Activated CD4-positive, alpha-beta T cell treated with anti-CD3 and anti-CD28 coated beads, Interleukin-2, Interleukin-6, amounts not matched to agents 100 ng/mL and 50 ng/mL, durations not matched to agents 16 hours and 8 hours (primary cell): Measurements from ENCODE around the gene SPOCK1.
"Not testable (repeated sequence)": the region's sequence is repeated elsewhere in the genome, so short reads cannot be mapped to it uniquely, and the experiment has no call there.

ENCODE experiments used
- DNase-seq: peaks from one replicate; pipeline ENCODE4 v3.0.0-alpha.2; 2020

Gene SPOCK1

GRCh38 chr5:137254119-137255090 is 244.7 kb downstream of the SPOCK1 start:
- DNase-seq, result no peak

- no peak for DNase-seq
These were observed 246.6 kb downstream of the SPOCK1 start for GRCh38 chr5:137252512-137252911.

- DNase-seq, result no peak
These were observed 248.7 kb downstream of the SPOCK1 start for GRCh38 chr5:137250421-137250820.

GRCh38 chr5:137248527-137248926 is 250.6 kb downstream of the SPOCK1 start:
- no peak for DNase-seq

- DNase-seq, result no peak
These were observed 253.7 kb downstream of the SPOCK1 start for GRCh38 chr5:137245438-137245837.

GRCh38 chr5:137240285-137240684 is 258.8 kb downstream of the SPOCK1 start:
- no peak for DNase-seq

- no peak for DNase-seq
These were observed 262.1 kb downstream of the SPOCK1 start for GRCh38 chr5:137236849-137237507.

- DNase-seq, result no peak
These were observed 262.9 kb downstream of the SPOCK1 start for GRCh38 chr5:137236252-137236651.

GRCh38 chr5:137234973-137235943 is 263.9 kb downstream of the SPOCK1 start:
- no peak for DNase-seq

- DNase-seq, result no peak
These were observed 265.4 kb downstream of the SPOCK1 start for GRCh38 chr5:137233726-137234125.

- not testable (repeated sequence) for DNase-seq
These were observed 265.8 kb downstream of the SPOCK1 start for GRCh38 chr5:137233304-137233703.

GRCh38 chr5:137231540-137231939 is 267.6 kb downstream of the SPOCK1 start:
- no peak for DNase-seq

GRCh38 chr5:137228816-137229215 is 270.3 kb downstream of the SPOCK1 start:
- DNase-seq, result no peak

GRCh38 chr5:137226081-137226480 is 273.0 kb downstream of the SPOCK1 start:
- no peak for DNase-seq

- no peak for DNase-seq
These were observed 275.5 kb downstream of the SPOCK1 start for GRCh38 chr5:137223324-137224295.

GRCh38 chr5:137221943-137222342 is 277.2 kb downstream of the SPOCK1 start:
- no peak for DNase-seq

- peak; percentile 50 for DNase-seq
These were observed 278.6 kb downstream of the SPOCK1 start for GRCh38 chr5:137220523-137220927.

GRCh38 chr5:137218896-137219295 is 280.2 kb downstream of the SPOCK1 start:
- DNase-seq, result no peak

- no peak for DNase-seq
These were observed 280.7 kb downstream of the SPOCK1 start for GRCh38 chr5:137218471-137218870.

GRCh38 chr5:137217599-137218200 is 281.4 kb downstream of the SPOCK1 start:
- no peak for DNase-seq

- DNase-seq, result no peak
These were observed 282.0 kb downstream of the SPOCK1 start for GRCh38 chr5:137216976-137217598.
